Parathyroid adenoma (tissue), 2 donors: ENCODE results near the gene ZC3HAV1.
"Not testable (repeated sequence)": the region's sequence is repeated elsewhere in the genome, so short reads cannot be mapped to it uniquely, and the experiment has no call there.

Experiments
- H2AFZ ChIP-seq: fragments of 300-600 bp; sonication (generic); one replicate; pipeline ENCODE4 v1.7.0; 2017; ENCODE audit warnings: antibody characterized with exemption, mild to moderate bottlenecking
- H3K27ac ChIP-seq: fragments of 300-600 bp; sonication (generic); one replicate; pipeline ENCODE4 v1.7.0; 2017
- H3K27me3 ChIP-seq: fragments of 300-600 bp; sonication (generic); one replicate; pipeline ENCODE4 v1.7.0; 2017; ENCODE audit warnings: low read length; ENCODE audit not compliant: control insufficient read depth, insufficient read depth
- H3K36me3 ChIP-seq: fragments of 300-600 bp; sonication (generic); one replicate; pipeline ENCODE4 v1.7.0; 2017; ENCODE audit warnings: low read length; ENCODE audit not compliant: control insufficient read depth, insufficient read depth
- H3K4me1 ChIP-seq: fragments of 300-600 bp; sonication (generic); one replicate; pipeline ENCODE4 v1.7.0; 2017; ENCODE audit warnings: control low read depth
- H3K4me2 ChIP-seq: fragments of 300-600 bp; sonication (generic); one replicate; pipeline ENCODE4 v1.7.0; 2017; ENCODE audit warnings: low read length
- H3K4me3 ChIP-seq: fragments of 300-600 bp; sonication (generic); one replicate; pipeline ENCODE4 v1.7.0; 2017; ENCODE audit warnings: low read depth, low read length
- H3K79me2 ChIP-seq: fragments of 300-600 bp; sonication (generic); one replicate; pipeline ENCODE4 v1.7.0; 2017; ENCODE audit warnings: control low read depth
- H3K9ac ChIP-seq: fragments of 300-600 bp; sonication (generic); one replicate; pipeline ENCODE4 v1.7.0; 2017; ENCODE audit warnings: mild to moderate bottlenecking
- H3K9me3 ChIP-seq: fragments of 300-600 bp; sonication (generic); one replicate; pipeline ENCODE4 v1.7.0; 2017; ENCODE audit warnings: low read length; ENCODE audit not compliant: control insufficient read depth
- TF ChIP-seq, protein P1 (sequence below): fragments of 300-600 bp; sonication (generic); IDR thresholded peaks from one replicate; pipeline ENCODE4 v1.7.0; 2017; ENCODE audit warnings: antibody characterized with exemption, mild to moderate bottlenecking
- donor health status: primary hyperparathyroidism.

The ZC3HAV1 gene

GRCh38 chr7:139081584-139081983 is 27.9 kb downstream of the ZC3HAV1 start:
- H3K9me3 ChIP-seq = no peaks in the 10 kb centered on the region

DNA sequence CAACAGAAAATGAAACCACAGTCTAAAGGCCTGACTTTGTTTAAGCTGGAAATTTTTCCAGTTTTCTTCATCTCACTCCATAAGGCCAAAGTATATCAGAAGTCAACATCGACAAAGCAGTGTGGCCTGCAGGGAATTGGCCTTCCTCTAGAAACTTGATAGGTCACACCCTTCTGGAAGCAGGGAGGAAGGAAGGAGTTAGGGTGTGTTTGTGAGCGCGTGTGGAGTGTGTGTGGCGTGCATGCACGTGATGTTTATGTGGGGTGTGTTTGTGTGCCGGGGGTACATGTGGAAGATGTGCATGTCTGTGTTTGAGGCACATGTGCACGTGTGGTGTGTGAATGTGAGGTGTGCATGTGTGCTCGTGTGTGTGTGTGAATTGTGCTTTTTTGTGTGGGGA is 28.6 kb downstream of the ZC3HAV1 start:
- Histone ChIP-seq H3K4me3 (no peak overlapping the region), H3K9me3 (no peaks in the 10 kb centered on the region), H3K36me3 (no peaks in the 10 kb centered on the region), H3K4me1 (no peaks in the 10 kb centered on the region), H3K79me2 (no peaks in the 10 kb centered on the region), H2AFZ (no peak overlapping the region), H3K4me2 (no peak overlapping the region), H3K27me3 (no peaks in the 10 kb centered on the region), H3K9ac (no peak overlapping the region), H3K27ac (no peak overlapping the region)
- TF ChIP-seq, protein P1, sequence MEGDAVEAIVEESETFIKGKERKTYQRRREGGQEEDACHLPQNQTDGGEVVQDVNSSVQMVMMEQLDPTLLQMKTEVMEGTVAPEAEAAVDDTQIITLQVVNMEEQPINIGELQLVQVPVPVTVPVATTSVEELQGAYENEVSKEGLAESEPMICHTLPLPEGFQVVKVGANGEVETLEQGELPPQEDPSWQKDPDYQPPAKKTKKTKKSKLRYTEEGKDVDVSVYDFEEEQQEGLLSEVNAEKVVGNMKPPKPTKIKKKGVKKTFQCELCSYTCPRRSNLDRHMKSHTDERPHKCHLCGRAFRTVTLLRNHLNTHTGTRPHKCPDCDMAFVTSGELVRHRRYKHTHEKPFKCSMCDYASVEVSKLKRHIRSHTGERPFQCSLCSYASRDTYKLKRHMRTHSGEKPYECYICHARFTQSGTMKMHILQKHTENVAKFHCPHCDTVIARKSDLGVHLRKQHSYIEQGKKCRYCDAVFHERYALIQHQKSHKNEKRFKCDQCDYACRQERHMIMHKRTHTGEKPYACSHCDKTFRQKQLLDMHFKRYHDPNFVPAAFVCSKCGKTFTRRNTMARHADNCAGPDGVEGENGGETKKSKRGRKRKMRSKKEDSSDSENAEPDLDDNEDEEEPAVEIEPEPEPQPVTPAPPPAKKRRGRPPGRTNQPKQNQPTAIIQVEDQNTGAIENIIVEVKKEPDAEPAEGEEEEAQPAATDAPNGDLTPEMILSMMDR = no peak

More at GRCh38 chr7:139081584-139081983, 27.9 kb downstream of the ZC3HAV1 start:
- H3K4me2 ChIP-seq = no peak overlapping the region
- H3K27ac ChIP-seq = no peak overlapping the region
- H2AFZ ChIP-seq = no peak overlapping the region
- no peaks in the 10 kb centered on the region for H3K4me1 ChIP-seq
- H3K4me3 ChIP-seq = no peak overlapping the region
- no peaks in the 10 kb centered on the region for H3K27me3 ChIP-seq
- no peaks in the 10 kb centered on the region for H3K79me2 ChIP-seq
- H3K36me3 ChIP-seq = no peaks in the 10 kb centered on the region
- TF ChIP-seq, protein P1 = no peak
- no peak overlapping the region for H3K9ac ChIP-seq

GRCh38 chr7:139079861-139080260 is 29.7 kb downstream of the ZC3HAV1 start:
- no peak overlapping the region for H2AFZ ChIP-seq
- no peaks in the 10 kb centered on the region for H3K27me3 ChIP-seq
- H3K79me2 ChIP-seq = no peaks in the 10 kb centered on the region
- H3K4me2 ChIP-seq = no peak overlapping the region
- H3K27ac ChIP-seq = no peak overlapping the region
- no peaks in the 10 kb centered on the region for H3K9me3 ChIP-seq
- H3K9ac ChIP-seq = no peak overlapping the region
- no peaks in the 10 kb centered on the region for H3K4me1 ChIP-seq
- TF ChIP-seq, protein P1 = no peak
- no peak overlapping the region for H3K4me3 ChIP-seq
- no peaks in the 10 kb centered on the region for H3K36me3 ChIP-seq

DNA sequence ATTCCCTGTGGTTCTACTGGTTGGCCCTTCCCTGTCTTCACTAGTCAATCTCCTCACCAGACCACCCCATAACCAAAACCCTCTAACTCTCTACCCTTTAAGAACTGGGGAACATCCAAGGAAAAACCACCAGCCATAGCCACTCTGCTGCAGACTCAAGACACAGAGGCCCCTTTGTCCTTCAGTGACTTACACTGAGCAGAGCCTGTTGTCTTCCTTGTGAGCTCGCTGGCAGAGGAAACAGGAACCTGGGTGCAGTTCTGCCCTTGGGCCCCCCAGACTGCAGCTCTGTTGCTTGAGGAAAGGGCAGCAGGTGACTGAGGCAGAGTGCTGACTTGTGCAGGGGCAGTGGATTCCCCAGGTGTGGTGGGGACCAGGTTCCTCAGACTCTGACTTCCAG is 30.6 kb downstream of the ZC3HAV1 start:
- H3K27ac ChIP-seq = no peak overlapping the region
- H3K36me3 ChIP-seq = no peaks in the 10 kb centered on the region

DNA sequence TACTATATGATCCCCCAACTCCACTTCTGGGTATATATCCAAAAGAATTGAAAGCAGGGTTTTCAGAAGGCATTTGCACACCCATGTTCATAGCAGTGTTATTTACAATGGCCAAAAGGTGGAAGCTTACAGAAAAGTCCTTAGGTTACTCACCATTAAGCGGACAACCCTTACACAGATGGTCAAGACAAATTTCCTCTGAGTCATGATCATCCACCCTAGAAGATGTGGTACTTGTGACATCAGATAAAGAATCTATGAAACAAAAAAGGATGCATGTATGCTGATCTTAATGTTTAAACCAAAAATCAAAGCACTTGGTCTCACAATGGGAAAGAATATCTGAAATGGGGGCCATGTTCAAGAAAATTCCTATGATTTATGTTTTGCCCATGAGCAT is 31.1 kb downstream of the ZC3HAV1 start:
- Histone ChIP-seq H3K9ac (no peak overlapping the region), H3K9me3 (no peaks in the 10 kb centered on the region), H2AFZ (no peak overlapping the region), H3K4me1 (no peaks in the 10 kb centered on the region), H3K27me3 (no peaks in the 10 kb centered on the region), H3K4me2 (no peak overlapping the region), H3K27ac (no peak overlapping the region), H3K36me3 (no peaks in the 10 kb centered on the region), H3K79me2 (no peaks in the 10 kb centered on the region), H3K4me3 (no peak overlapping the region)
- TF ChIP-seq, protein P1 = no peak

More for the DNA sequence above, 30.6 kb downstream of the ZC3HAV1 start:
- TF ChIP-seq, protein P1 = no peak
- Histone ChIP-seq H3K4me3 (no peak overlapping the region), H2AFZ (no peak overlapping the region), H3K27me3 (no peaks in the 10 kb centered on the region), H3K4me2 (no peak overlapping the region), H3K9ac (no peak overlapping the region), H3K79me2 (no peaks in the 10 kb centered on the region), H3K9me3 (no peaks in the 10 kb centered on the region), H3K4me1 (no peaks in the 10 kb centered on the region)

GRCh38 chr7:139077706-139078105 is 31.8 kb downstream of the ZC3HAV1 start:
- H3K79me2 ChIP-seq, H2AFZ ChIP-seq, H3K27ac ChIP-seq, H3K36me3 ChIP-seq, H3K4me3 ChIP-seq, H3K4me2 ChIP-seq, H3K4me1 ChIP-seq, H3K27me3 ChIP-seq, H3K9ac ChIP-seq, H3K9me3 ChIP-seq: not testable (repeated sequence)
